ENCODE data around the gene ADD2.

DNA sequence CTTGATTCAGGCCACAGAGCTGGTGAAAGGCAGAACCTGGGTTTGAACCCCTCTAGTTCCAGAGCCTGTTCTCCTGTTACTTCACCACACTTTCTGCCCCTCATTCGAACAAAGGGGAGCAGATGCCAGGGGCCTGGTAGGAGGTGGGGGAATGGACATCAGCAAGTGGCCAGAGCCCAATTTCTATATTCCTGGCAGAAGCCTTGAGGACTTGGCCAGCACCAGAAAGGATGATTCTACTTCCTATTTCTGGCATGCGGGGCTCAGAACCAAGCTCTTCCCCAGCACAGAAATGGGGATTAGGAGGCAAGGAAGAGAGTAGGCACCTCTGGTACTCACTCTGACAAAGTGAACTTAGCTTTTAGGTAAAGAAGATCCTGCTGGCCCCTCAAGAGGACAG is 49.3 kb downstream of the ADD2 start:
- TF ChIP-seq, protein P1, sequence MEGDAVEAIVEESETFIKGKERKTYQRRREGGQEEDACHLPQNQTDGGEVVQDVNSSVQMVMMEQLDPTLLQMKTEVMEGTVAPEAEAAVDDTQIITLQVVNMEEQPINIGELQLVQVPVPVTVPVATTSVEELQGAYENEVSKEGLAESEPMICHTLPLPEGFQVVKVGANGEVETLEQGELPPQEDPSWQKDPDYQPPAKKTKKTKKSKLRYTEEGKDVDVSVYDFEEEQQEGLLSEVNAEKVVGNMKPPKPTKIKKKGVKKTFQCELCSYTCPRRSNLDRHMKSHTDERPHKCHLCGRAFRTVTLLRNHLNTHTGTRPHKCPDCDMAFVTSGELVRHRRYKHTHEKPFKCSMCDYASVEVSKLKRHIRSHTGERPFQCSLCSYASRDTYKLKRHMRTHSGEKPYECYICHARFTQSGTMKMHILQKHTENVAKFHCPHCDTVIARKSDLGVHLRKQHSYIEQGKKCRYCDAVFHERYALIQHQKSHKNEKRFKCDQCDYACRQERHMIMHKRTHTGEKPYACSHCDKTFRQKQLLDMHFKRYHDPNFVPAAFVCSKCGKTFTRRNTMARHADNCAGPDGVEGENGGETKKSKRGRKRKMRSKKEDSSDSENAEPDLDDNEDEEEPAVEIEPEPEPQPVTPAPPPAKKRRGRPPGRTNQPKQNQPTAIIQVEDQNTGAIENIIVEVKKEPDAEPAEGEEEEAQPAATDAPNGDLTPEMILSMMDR (IDR thresholded peaks at IDR 0.05) = no peak
- no peak for TF ChIP-seq POLR2AphosphoS5 (IDR thresholded peaks at IDR 0.05; ENCODE audit: insufficient read depth in 1 of 2, low read depth in 1 of 2)
